WI38 (cell line): ENCODE measurements around the gene LEF1.

Source experiments
- H3K4me3 ChIP-seq: 2 replicates; pipeline ENCODE4 v1.5.1; 2011; ENCODE audit warnings: low read depth, mild to moderate bottlenecking, control low read depth, low read length
- CTCF ChIP-seq: IDR thresholded peaks from 2 replicates; pipeline ENCODE4 v1.5.1; 2012; ENCODE audit warnings: low read depth, mild to moderate bottlenecking, control low read depth, low read length

Gene LEF1

GRCh38 chr4:108034565-108034964 is 134.2 kb downstream of the LEF1 start:
- no peak overlapping the region for H3K4me3 ChIP-seq
- no peak for TF ChIP-seq CTCF

- TF ChIP-seq CTCF, result no peak
- H3K4me3 ChIP-seq, result no peak overlapping the region
These were observed 135.4 kb downstream of the LEF1 start for GRCh38 chr4:108033348-108033747.

- no peak overlapping the region for H3K4me3 ChIP-seq
- no peak for TF ChIP-seq CTCF
These were observed 137.2 kb downstream of the LEF1 start for GRCh38 chr4:108031427-108032083.

GRCh38 chr4:108030332-108030731 is 138.4 kb downstream of the LEF1 start:
- H3K4me3 ChIP-seq, result no peak overlapping the region
- peak; percentile 60 for TF ChIP-seq CTCF

GRCh38 chr4:108029731-108030130 is 139.0 kb downstream of the LEF1 start:
- no peak for TF ChIP-seq CTCF
- H3K4me3 ChIP-seq, result no peak overlapping the region

- no peak overlapping the region for H3K4me3 ChIP-seq
- no peak for TF ChIP-seq CTCF
These were observed 139.6 kb downstream of the LEF1 start for GRCh38 chr4:108029016-108029720.

- H3K4me3 ChIP-seq, result no peak overlapping the region
- no peak for TF ChIP-seq CTCF
These were observed 143.9 kb downstream of the LEF1 start for GRCh38 chr4:108024878-108025165.
